ENCODE measurements around the gene CBX4. TPM values are rescaled to one million over a fixed set of nuclear protein-coding genes. Genes with fewer than 3 reads are reported as not detected.

CBX4 gene
- total RNA-seq, 1 experiment from 2014 or later: 3.3 TPM

DNA sequence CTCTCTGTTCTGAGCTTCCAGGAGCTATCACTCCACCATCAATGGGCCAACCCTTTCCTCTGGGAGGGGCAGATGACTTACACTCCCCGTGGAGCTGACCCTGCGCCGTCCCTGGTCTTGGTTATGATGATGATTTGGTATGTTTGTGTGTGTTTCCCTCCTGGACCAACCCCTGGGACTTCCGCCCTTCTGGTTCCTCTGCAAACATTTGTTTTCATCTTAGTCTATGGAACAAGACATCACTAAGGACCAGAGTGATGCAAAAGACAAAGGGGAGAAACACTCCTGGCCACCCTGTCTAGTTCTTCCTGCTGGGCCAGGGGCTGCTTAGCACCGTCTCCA is 13.7 kb downstream of the CBX4 start:
- Mint-ChIP-seq H3K4me1 (peaks cover 14% of the 10 kb centered on the region), H3K4me3 (no peak overlapping the region), H3K9me3 (peaks cover 5% of the 10 kb centered on the region), H3K27ac (no peak overlapping the region), H3K27me3 (ENCODE audit: low read depth) (peaks cover 98% of the 10 kb centered on the region), H3K36me3 (no peaks in the 10 kb centered on the region)
- no peak for DNase-seq (ENCODE audit: low spot score)
- ATAC-seq: no peak
- TF ChIP-seq JAZF1 (CRISPR knock-in tag; IDR thresholded peaks at IDR 0.05) (no peak), RELA (CRISPR knock-in tag; IDR thresholded peaks at IDR 0.05; ENCODE audit: borderline replicate concordance) (no peak), ZNF138 (CRISPR knock-in tag; conservative IDR thresholded peaks at IDR 0.05) (no peak), SMAD4 (CRISPR knock-in tag; IDR thresholded peaks at IDR 0.05) (no peak), SP1 (CRISPR knock-in tag; conservative IDR thresholded peaks at IDR 0.05) (no peak), SMAD3 (CRISPR knock-in tag; IDR thresholded peaks at IDR 0.05; ENCODE audit: borderline replicate concordance) (no peak), ZNF396 (CRISPR knock-in tag; IDR thresholded peaks at IDR 0.05; ENCODE audit: borderline replicate concordance) (no peak), FOXK1 (CRISPR knock-in tag; IDR thresholded peaks at IDR 0.05) (no peak)
- TF ChIP-seq, protein P1, sequence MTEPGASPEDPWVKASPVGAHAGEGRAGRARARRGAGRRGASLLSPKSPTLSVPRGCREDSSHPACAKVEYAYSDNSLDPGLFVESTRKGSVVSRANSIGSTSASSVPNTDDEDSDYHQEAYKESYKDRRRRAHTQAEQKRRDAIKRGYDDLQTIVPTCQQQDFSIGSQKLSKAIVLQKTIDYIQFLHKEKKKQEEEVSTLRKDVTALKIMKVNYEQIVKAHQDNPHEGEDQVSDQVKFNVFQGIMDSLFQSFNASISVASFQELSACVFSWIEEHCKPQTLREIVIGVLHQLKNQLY (CRISPR knock-in tag; IDR thresholded peaks at IDR 0.05): no peak
- TF ChIP-seq, protein P2, sequence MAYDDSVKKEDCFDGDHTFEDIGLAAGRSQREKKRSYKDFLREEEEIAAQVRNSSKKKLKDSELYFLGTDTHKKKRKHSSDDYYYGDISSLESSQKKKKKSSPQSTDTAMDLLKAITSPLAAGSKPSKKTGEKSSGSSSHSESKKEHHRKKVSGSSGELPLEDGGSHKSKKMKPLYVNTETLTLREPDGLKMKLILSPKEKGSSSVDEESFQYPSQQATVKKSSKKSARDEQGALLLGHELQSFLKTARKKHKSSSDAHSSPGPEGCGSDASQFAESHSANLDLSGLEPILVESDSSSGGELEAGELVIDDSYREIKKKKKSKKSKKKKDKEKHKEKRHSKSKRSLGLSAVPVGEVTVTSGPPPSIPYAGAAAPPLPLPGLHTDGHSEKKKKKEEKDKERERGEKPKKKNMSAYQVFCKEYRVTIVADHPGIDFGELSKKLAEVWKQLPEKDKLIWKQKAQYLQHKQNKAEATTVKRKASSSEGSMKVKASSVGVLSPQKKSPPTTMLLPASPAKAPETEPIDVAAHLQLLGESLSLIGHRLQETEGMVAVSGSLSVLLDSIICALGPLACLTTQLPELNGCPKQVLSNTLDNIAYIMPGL (CRISPR knock-in tag; IDR thresholded peaks at IDR 0.05): no peak
- TF ChIP-seq, protein P3, sequence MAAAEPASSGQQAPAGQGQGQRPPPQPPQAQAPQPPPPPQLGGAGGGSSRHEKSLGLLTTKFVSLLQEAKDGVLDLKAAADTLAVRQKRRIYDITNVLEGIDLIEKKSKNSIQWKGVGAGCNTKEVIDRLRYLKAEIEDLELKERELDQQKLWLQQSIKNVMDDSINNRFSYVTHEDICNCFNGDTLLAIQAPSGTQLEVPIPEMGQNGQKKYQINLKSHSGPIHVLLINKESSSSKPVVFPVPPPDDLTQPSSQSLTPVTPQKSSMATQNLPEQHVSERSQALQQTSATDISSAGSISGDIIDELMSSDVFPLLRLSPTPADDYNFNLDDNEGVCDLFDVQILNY (CRISPR knock-in tag; IDR thresholded peaks at IDR 0.05): no peak
- TF ChIP-seq, protein P4, sequence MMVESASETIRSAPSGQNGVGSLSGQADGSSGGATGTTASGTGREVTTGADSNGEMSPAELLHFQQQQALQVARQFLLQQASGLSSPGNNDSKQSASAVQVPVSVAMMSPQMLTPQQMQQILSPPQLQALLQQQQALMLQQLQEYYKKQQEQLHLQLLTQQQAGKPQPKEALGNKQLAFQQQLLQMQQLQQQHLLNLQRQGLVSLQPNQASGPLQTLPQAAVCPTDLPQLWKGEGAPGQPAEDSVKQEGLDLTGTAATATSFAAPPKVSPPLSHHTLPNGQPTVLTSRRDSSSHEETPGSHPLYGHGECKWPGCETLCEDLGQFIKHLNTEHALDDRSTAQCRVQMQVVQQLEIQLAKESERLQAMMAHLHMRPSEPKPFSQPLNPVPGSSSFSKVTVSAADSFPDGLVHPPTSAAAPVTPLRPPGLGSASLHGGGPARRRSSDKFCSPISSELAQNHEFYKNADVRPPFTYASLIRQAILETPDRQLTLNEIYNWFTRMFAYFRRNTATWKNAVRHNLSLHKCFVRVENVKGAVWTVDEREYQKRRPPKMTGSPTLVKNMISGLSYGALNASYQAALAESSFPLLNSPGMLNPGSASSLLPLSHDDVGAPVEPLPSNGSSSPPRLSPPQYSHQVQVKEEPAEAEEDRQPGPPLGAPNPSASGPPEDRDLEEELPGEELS (CRISPR knock-in tag; IDR thresholded peaks at IDR 0.05): no peak
- ChIA-PET POLR2A (interaction anchor here (1.5 kb wide), 1 partner anchor 11 kb away, joined by 4 read pairs; no protein-coding TSS in a partner anchor), CTCF (interaction anchor here (0.7 to 4.2 kb wide), 5 partner anchors 10 to 84 kb away, joined by 3 to 26 read pairs (median 4); no protein-coding TSS in a partner anchor)

DNA sequence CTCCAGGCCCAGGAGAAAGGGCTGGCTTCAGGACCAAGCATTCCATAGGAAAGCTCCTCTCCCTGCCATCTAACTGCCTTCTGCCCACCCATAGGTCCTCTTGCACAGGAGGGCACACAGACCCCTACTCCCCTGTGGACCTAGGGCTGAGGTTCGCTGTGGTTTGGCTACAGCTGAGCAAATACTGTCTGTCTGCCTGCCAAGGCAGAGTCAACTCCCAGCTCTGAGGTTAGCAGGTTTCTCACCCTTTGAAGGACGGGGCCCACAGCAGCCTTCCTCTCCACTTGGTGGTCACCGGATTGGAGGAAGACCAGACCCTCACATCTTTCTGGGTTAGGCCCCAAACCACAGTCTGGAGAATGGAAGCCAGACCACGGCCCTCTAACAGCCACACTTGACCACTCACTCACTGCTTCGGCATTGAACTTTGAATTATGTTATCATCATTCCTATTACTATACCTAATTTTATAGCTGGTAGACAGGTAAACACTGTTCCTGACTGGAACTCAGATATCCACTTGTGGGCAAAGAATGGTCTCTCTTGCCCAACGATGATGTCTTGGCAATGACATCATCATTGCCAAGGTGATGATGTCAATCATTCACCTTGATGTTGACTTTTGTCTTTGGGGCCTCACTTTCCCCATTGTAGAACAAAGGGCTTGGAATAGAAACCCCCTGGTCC is 14.2 kb downstream of the CBX4 start:
- ATAC-seq (no peak), DNase-seq (ENCODE audit: low spot score) (no peak)
- Mint-ChIP-seq H3K4me3 (no peak overlapping the region), H3K27ac (no peak overlapping the region), H3K4me1 (peaks cover 9% of the 10 kb centered on the region), H3K9me3 (peaks cover 5% of the 10 kb centered on the region), H3K36me3 (no peaks in the 10 kb centered on the region), H3K27me3 (ENCODE audit: low read depth) (peaks cover 98% of the 10 kb centered on the region)
- CTCF ChIA-PET: interaction anchor here (1.1 to 4.2 kb wide), 4 partner anchors 10 to 79 kb away, joined by 4 to 26 read pairs (median 4); no protein-coding TSS in a partner anchor
- POLR2A ChIA-PET: interaction anchor here (0.5 to 1.5 kb wide), 2 partner anchors 12 to 13 kb away, joined by 4 read pairs; no protein-coding TSS in a partner anchor
- TF ChIP-seq, protein P5, sequence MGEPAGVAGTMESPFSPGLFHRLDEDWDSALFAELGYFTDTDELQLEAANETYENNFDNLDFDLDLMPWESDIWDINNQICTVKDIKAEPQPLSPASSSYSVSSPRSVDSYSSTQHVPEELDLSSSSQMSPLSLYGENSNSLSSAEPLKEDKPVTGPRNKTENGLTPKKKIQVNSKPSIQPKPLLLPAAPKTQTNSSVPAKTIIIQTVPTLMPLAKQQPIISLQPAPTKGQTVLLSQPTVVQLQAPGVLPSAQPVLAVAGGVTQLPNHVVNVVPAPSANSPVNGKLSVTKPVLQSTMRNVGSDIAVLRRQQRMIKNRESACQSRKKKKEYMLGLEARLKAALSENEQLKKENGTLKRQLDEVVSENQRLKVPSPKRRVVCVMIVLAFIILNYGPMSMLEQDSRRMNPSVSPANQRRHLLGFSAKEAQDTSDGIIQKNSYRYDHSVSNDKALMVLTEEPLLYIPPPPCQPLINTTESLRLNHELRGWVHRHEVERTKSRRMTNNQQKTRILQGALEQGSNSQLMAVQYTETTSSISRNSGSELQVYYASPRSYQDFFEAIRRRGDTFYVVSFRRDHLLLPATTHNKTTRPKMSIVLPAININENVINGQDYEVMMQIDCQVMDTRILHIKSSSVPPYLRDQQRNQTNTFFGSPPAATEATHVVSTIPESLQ (CRISPR knock-in tag; IDR thresholded peaks at IDR 0.05): no peak
- TF ChIP-seq SMAD4 (CRISPR knock-in tag; IDR thresholded peaks at IDR 0.05) (no peak), NFATC4 (CRISPR knock-in tag; IDR thresholded peaks at IDR 0.05) (no peak), TP53 (CRISPR knock-in tag; IDR thresholded peaks at IDR 0.05) (no peak), CREM (CRISPR knock-in tag; IDR thresholded peaks at IDR 0.05) (no peak)
- TF ChIP-seq, protein P6, sequence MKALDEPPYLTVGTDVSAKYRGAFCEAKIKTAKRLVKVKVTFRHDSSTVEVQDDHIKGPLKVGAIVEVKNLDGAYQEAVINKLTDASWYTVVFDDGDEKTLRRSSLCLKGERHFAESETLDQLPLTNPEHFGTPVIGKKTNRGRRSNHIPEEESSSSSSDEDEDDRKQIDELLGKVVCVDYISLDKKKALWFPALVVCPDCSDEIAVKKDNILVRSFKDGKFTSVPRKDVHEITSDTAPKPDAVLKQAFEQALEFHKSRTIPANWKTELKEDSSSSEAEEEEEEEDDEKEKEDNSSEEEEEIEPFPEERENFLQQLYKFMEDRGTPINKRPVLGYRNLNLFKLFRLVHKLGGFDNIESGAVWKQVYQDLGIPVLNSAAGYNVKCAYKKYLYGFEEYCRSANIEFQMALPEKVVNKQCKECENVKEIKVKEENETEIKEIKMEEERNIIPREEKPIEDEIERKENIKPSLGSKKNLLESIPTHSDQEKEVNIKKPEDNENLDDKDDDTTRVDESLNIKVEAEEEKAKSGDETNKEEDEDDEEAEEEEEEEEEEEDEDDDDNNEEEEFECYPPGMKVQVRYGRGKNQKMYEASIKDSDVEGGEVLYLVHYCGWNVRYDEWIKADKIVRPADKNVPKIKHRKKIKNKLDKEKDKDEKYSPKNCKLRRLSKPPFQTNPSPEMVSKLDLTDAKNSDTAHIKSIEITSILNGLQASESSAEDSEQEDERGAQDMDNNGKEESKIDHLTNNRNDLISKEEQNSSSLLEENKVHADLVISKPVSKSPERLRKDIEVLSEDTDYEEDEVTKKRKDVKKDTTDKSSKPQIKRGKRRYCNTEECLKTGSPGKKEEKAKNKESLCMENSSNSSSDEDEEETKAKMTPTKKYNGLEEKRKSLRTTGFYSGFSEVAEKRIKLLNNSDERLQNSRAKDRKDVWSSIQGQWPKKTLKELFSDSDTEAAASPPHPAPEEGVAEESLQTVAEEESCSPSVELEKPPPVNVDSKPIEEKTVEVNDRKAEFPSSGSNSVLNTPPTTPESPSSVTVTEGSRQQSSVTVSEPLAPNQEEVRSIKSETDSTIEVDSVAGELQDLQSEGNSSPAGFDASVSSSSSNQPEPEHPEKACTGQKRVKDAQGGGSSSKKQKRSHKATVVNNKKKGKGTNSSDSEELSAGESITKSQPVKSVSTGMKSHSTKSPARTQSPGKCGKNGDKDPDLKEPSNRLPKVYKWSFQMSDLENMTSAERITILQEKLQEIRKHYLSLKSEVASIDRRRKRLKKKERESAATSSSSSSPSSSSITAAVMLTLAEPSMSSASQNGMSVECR (CRISPR knock-in tag; IDR thresholded peaks at IDR 0.05; ENCODE audit: borderline replicate concordance): no peak
- TF ChIP-seq, protein P7, sequence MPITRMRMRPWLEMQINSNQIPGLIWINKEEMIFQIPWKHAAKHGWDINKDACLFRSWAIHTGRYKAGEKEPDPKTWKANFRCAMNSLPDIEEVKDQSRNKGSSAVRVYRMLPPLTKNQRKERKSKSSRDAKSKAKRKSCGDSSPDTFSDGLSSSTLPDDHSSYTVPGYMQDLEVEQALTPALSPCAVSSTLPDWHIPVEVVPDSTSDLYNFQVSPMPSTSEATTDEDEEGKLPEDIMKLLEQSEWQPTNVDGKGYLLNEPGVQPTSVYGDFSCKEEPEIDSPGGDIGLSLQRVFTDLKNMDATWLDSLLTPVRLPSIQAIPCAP (CRISPR knock-in tag; IDR thresholded peaks at IDR 0.05): no peak
- TF ChIP-seq, protein P8, sequence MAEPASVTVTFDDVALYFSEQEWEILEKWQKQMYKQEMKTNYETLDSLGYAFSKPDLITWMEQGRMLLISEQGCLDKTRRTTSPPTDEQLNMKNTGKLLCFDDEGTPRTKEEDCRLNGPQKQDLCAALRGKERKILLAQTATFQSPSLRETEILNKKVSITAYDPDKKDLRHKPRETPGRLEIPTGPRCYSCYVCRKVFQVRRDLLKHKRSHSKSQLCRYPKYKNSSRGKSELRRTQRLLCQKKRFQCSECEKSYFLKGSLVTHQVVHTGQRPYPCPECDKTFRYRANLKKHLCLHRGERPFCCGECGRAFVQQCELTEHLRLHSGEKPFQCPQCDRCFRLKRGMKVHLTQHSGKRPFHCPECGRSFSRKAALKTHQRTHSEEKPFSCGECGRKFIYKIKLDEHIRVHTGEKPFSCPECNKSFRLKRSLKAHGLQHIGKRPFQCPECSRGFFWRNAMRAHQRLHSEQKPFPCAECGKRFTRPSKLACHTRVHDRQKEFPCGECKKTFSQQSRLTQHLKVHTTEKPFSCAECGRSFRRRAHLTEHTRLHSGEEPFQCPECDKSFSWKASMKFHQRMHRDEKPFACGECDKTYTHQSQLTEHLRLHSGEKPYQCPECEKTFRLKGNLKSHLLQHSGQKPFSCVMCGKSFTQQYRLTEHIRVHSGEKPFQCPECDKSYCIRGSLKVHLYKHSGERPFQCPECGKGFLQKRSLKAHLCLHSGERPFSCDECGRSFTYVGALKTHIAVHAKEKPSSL (CRISPR knock-in tag; conservative IDR thresholded peaks at IDR 0.05): no peak

Data from WTC11 (cell line).